VCaP (cell line): ENCODE measurements around the gene KRT79.

Experiments used
- H3K27ac ChIP-seq: fragments of 450-650 bp; 2 replicates; pipeline ENCODE4 v1.5.1; 2017
- TF ChIP-seq, protein P1 (sequence below): fragments of 450-650 bp; conservative IDR thresholded peaks from 2 replicates; pipeline ENCODE4 v1.5.1; 2017; ENCODE audit warnings: mild to moderate bottlenecking, moderate library complexity

The KRT79 gene

DNA sequence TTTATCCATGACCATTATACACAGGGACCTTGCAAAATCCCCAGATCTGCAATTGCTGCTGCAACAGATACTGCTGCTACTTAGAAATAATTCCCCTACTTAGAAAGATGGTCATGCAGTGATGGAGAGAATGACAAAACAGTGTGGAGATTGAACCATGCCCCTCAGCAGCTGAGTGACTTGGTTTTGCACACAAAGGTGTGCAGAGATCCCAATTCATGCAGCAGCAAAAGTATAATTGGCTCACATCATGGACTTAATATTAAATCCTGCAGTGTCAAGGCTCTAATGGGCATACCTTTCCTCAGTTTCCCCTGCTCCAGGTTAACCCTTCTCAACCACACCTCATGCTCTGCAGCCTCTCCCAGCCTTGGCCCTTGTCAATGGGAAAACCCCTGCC, 17.7 kb upstream of the KRT79 start:
- TF ChIP-seq, protein P1, sequence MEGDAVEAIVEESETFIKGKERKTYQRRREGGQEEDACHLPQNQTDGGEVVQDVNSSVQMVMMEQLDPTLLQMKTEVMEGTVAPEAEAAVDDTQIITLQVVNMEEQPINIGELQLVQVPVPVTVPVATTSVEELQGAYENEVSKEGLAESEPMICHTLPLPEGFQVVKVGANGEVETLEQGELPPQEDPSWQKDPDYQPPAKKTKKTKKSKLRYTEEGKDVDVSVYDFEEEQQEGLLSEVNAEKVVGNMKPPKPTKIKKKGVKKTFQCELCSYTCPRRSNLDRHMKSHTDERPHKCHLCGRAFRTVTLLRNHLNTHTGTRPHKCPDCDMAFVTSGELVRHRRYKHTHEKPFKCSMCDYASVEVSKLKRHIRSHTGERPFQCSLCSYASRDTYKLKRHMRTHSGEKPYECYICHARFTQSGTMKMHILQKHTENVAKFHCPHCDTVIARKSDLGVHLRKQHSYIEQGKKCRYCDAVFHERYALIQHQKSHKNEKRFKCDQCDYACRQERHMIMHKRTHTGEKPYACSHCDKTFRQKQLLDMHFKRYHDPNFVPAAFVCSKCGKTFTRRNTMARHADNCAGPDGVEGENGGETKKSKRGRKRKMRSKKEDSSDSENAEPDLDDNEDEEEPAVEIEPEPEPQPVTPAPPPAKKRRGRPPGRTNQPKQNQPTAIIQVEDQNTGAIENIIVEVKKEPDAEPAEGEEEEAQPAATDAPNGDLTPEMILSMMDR, result no peak
- no peak overlapping the region for H3K27ac ChIP-seq

DNA sequence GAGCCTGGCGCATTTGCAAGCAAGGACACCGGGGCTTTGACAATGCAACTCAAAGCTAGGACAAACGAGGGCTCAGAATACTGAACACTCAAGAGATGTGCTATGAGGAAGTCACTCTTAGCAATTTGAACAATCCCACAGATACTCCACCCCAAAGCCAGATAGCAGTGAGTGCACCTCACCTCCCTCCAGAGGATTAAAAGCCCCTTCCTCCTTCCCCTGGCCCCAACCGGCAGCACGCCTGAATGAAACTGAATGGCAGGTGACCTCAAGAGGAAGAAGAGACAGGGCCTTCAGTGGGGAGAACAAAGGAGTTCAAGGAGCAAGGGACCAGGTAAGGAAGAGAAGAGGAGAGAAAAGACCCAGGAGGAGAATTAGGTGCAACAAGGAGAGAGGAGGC, 16.6 kb upstream of the KRT79 start:
- TF ChIP-seq, protein P1, result no peak
- no peak overlapping the region for H3K27ac ChIP-seq

DNA sequence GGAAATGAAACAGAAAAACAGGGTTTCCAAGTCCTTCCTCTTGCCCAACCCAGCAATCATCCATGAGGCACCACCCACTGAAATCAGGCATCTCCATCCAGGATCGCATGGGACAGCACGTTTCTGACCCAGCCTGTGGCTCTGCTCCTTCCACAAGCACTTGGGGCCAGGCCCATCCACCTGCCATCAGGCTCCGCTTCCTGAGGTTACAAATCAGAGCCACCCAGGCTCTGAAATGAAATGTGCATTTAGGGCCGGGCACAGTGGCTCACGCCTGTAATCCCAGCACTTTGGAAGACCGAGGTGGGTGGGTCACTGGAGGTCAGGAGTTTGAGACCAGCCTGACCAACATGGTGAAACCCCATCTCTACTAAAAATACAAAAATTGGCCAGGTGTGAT, 15.4 kb upstream of the KRT79 start:
- no peak overlapping the region for H3K27ac ChIP-seq
- TF ChIP-seq, protein P1, result no peak

DNA sequence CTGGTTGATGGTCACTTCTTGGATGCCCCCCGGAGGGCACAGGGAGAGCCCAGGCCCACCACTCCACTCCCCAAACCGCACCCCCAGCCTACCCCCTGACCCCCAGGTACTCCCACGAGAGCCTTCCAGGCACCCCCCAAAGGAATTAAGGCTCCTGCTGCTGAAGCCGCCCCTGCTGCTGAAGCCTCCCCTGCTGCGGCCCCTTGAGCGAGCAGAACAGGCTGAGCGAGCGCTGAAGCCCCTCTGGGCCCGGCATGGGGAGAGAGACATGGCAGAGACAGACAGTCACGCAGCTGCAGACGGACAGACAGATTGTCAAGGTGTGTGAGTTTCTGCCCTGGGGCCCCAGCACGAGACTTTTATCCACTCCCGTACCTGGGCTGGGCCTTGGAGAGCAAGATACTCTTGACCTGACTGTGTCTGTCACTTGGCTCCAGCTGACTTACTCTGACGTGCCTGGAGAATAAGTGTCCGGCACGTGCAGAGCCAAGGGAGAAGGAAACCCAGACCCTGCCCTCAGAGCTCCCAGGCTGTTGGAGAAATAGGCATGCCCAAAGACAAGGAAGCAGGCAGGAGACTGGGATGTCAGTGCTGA, 14.6 kb upstream of the KRT79 start, which contains the start of gene KRT78:
Gene KRT78, minus strand, starts transcription at position 334 of the 595 bp plus-strand sequence. Its CDS starts 64 bp downstream, at position 270.
- TF ChIP-seq, protein P1, result no peak
- no peak within 1 kb of the TSS for H3K27ac ChIP-seq

DNA sequence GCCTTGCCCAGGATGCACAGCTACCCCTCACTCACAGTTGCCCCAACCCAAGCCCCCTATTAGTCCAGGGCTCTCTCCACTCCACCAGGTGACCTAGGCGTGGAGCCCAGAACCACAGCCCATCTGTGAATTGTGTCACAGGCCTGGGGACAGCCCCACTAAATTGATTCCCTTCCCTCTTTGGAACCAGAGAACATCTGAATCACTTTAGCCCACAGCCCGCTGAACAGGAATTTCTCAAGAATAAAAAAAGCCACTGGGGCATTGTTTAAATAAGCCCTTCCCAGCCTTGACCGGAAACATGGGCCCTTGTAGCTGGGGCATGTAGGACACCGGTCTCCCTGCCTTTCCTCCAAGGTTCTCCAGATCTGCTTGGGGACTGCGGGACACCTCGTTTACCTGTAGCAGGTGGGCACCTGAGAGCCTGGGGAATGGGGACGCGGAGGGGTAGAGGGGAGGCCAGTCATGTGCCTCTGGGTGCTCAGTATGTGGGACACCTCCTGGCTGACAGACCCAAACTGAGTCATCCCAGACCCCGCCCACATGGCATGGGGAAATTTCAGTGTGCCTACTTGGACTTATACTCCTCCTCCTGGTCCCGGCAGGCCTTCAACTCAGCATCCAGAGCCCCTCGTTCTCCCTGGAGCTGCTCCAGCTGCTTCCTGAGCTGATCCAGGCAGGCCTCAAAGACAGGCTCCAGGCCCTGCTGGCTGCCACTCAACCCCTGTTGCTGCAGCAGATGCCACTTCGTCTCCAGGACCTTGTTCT, 13.4 kb upstream of the KRT79 start:
- TF ChIP-seq, protein P1, result no peak
- H3K27ac ChIP-seq, result no peak overlapping the region

DNA sequence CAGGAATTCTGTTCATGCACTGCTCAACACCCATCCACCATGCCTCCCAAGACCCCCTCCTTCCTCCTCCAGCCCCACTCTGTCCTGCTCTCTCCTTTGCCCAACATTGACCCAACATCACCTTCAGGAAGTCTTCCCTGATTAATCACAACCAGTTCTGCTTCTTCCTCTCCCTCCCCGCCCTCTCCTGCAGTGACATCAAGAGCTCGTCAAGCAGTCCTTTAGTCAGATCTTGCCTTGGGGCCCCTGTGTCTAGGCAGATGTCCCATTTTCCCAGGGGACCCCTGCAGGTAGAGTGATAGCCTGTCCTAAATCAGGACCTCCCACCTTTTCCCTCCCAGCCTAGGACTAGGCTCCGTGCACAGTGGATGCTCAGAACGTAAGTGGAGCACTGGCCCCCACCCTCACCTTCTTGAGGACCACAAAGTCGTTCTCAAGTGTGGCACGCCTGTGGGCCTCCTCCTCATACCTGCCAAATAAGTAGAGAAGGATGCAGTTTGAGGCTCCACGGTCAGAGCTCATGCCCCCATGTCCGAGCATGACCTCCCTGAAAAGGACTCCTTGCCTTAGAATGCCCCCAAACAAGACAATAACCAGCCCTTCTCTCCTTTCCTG, 12.4 kb upstream of the KRT79 start:
- H3K27ac ChIP-seq, result no peak overlapping the region
- TF ChIP-seq, protein P1, result no peak

DNA sequence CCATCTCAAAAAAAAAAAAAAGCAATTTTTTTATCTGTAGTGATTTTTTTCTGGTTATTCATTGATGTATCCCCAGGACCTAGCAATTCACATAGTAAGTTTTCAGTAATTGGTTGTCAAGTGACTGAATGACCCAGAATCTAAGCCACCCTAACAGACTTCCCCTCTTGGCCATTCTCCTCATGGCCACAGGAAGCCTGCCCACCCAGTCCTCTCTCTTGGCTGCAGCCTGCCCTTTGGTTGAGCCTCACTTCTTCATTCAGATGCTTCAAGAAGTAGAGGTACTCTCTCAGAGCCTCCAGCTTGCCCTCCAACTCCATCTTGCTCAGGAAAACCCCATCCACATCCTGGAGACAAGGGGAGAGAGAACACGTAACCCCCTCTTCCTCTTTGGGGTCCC, 11.8 kb upstream of the KRT79 start:
- no peak overlapping the region for H3K27ac ChIP-seq
- TF ChIP-seq, protein P1, result no peak
